H1 (cell line): Measurements from ENCODE around the gene TLE4. TPM values are rescaled to one million over a fixed set of nuclear protein-coding genes. Genes with fewer than 3 reads are reported as not detected.

Experiments
- CTCF ChIA-PET: fragments of 300-600 bp; sonication (Branson Sonifier 250); formaldehyde crosslinking; loops from one replicate; lab custom pipeline; 2021; ENCODE audit not compliant: partially characterized antibody; lab: Charles Lee
- POLR2A ChIA-PET: fragments of 300-600 bp; sonication (Branson Sonifier 250); formaldehyde crosslinking; loops from one replicate; lab custom pipeline; 2021; ENCODE audit warnings: inconsistent platforms; ENCODE audit not compliant: partially characterized antibody; lab: Charles Lee
- DNase-seq, 2 experiments: peaks; one replicate each; pipeline versions ENCODE4 v3.0.0 to v3.0.0-alpha.2; 2010 to 2022; ENCODE audit warnings: low spot score in 2 of 2, low read depth in 1 of 2, mixed read lengths in 1 of 2
- FAIRE-seq: peaks from 2 replicates; lab custom pipeline; 2011; peaks lifted over from hg19 to GRCh38; lab: Jason Lieb, UNC
- H2AFZ ChIP-seq: 2 replicates; pipeline ENCODE4 v1.8.1; 2012; ENCODE audit warnings: low read length, inconsistent platforms
- H2AK5ac ChIP-seq: 2 replicates; pipeline ENCODE4 v1.6.1; 2013; ENCODE audit warnings: low read depth, low read length
- H2BK120ac ChIP-seq: replicated peaks from 2 replicates; pipeline ENCODE3; 2013; ENCODE audit warnings: low read depth, low read length, inconsistent platforms
- H2BK12ac ChIP-seq: 2 replicates; pipeline ENCODE4 v1.6.1; 2013; ENCODE audit warnings: low read depth, low read length
- H2BK15ac ChIP-seq: 2 replicates; pipeline ENCODE4 v1.6.1; 2013; ENCODE audit warnings: low read length
- H2BK20ac ChIP-seq: 2 replicates; pipeline ENCODE4 v1.6.1; 2013; ENCODE audit warnings: low read length
- H2BK5ac ChIP-seq: 2 replicates; pipeline ENCODE4 v1.6.1; 2013; ENCODE audit warnings: low read depth, low read length
- H3K14ac ChIP-seq: 2 replicates; pipeline ENCODE4 v1.6.1; 2013; ENCODE audit warnings: inconsistent platforms; ENCODE audit not compliant: insufficient read length
- H3K18ac ChIP-seq: 2 replicates; pipeline ENCODE4 v1.6.1; 2013; ENCODE audit warnings: low read length; ENCODE audit errors: extremely low read depth
- H3K23ac ChIP-seq: 2 replicates; pipeline ENCODE4 v1.6.1; 2013; ENCODE audit warnings: inconsistent platforms; ENCODE audit not compliant: insufficient read length
- H3K23me2 ChIP-seq: 2 replicates; pipeline ENCODE4 v1.6.1; 2013; ENCODE audit warnings: low read depth, low read length
- H3K27ac ChIP-seq: 2 replicates; pipeline ENCODE4 v1.6.1; 2011; ENCODE audit warnings: low read depth, low read length, inconsistent platforms
- H3K27me3 ChIP-seq, 4 experiments: replicated peaks in 1 of 4; 1 replicate in 1 of 4; 2 replicates in 3 of 4; pipeline versions ENCODE4 v1.6.1 to v1.8.1; 2011 to 2013; ENCODE audit warnings: low read length in 3 of 4, mild to moderate bottlenecking in 3 of 4, inconsistent platforms in 2 of 4, mixed read lengths in 2 of 4, moderate library complexity in 1 of 4; ENCODE audit not compliant: control insufficient read depth in 3 of 4, insufficient read depth in 3 of 4; ENCODE audit errors: extremely low read depth in 1 of 4
- H3K36me3 ChIP-seq, 4 experiments: 2 replicates each; pipeline versions ENCODE4 v1.6.1 to v1.8.1; 2011 to 2013; ENCODE audit warnings: mild to moderate bottlenecking in 4 of 4, low read length in 3 of 4, moderate library complexity in 2 of 4, control low read depth in 1 of 4, inconsistent platforms in 1 of 4; ENCODE audit not compliant: insufficient read depth in 4 of 4, control insufficient read depth in 2 of 4
- H3K4ac ChIP-seq: replicated peaks from 2 replicates; pipeline ENCODE3; 2013; ENCODE audit warnings: low read length, low read depth, mixed read lengths, inconsistent platforms; ENCODE audit not compliant: insufficient read length
- H3K4me1 ChIP-seq, 4 experiments: replicated peaks in 1 of 4; 1 replicate in 1 of 4; 2 replicates in 3 of 4; pipeline versions ENCODE4 v1.6.1 to v1.8.1; 2011 to 2013; ENCODE audit warnings: low read length in 3 of 4, inconsistent platforms in 2 of 4, mixed read lengths in 1 of 4; ENCODE audit not compliant: insufficient read depth in 4 of 4, control insufficient read depth in 3 of 4
- H3K4me2 ChIP-seq, 2 experiments: 2 replicates each; pipeline versions ENCODE4 v1.6.1 to v1.8.1; 2011 to 2013; ENCODE audit warnings: low read depth in 2 of 2, low read length in 2 of 2, control low read depth in 1 of 2, inconsistent platforms in 1 of 2, mild to moderate bottlenecking in 1 of 2; ENCODE audit not compliant: insufficient read depth in 1 of 2
- H3K4me3 ChIP-seq, 4 experiments: fragments of 200-600, 300-600 bp in 1 of 4; sonication (generic), shearing (Covaris generic), sonication (Bioruptor Twin) in 1 of 4; 2 replicates each; pipeline versions ENCODE4 v1.5.1 to v1.8.1; 2011 to 2016; ENCODE audit warnings: low read length in 4 of 4, low read depth in 3 of 4, control low read depth in 2 of 4, inconsistent platforms in 2 of 4, mild to moderate bottlenecking in 2 of 4, mixed read lengths in 1 of 4, moderate library complexity in 1 of 4; ENCODE audit not compliant: insufficient read depth in 2 of 4; ENCODE audit errors: extremely low read depth in 1 of 4
- H3K56ac ChIP-seq: replicated peaks from 2 replicates; pipeline ENCODE3; 2013; ENCODE audit warnings: low read depth, mild to moderate bottlenecking, mixed read lengths, low read length, inconsistent platforms; ENCODE audit not compliant: insufficient read length
- H3K79me1 ChIP-seq: 2 replicates; pipeline ENCODE4 v1.6.1; 2013; ENCODE audit warnings: low read depth, low read length, control low read depth
- H3K79me2 ChIP-seq, 2 experiments: 2 replicates each; pipeline versions ENCODE4 v1.6.1 to v1.8.1; 2012 to 2013; ENCODE audit warnings: low read length in 2 of 2, mild to moderate bottlenecking in 2 of 2, inconsistent platforms in 1 of 2; ENCODE audit not compliant: insufficient read depth in 2 of 2, control insufficient read depth in 1 of 2
- H3K9ac ChIP-seq, 4 experiments: replicated peaks in 1 of 4; 1 replicate in 1 of 4; 2 replicates in 3 of 4; pipeline versions ENCODE4 v1.6.1 to v1.8.1; 2011 to 2013; ENCODE audit warnings: low read depth in 3 of 4, low read length in 3 of 4, control low read depth in 2 of 4, mild to moderate bottlenecking in 2 of 4, moderate library complexity in 2 of 4, inconsistent platforms in 1 of 4; ENCODE audit errors: extremely low read depth in 1 of 4
- H3K9me3 ChIP-seq, 2 experiments: 2 replicates each; pipeline versions ENCODE4 v1.6.1 to v1.8.1; 2012 to 2013; ENCODE audit warnings: mild to moderate bottlenecking in 2 of 2, moderate library complexity in 2 of 2, control low read depth in 1 of 2, inconsistent platforms in 1 of 2, low read depth in 1 of 2, low read length in 1 of 2, mixed read lengths in 1 of 2; ENCODE audit not compliant: insufficient read depth in 2 of 2
- H4K20me1 ChIP-seq, 2 experiments: replicated peaks in 1 of 2; 2 replicates each; pipeline versions ENCODE3 to v1.8.1; 2011 to 2013; ENCODE audit warnings: inconsistent platforms in 2 of 2, low read length in 2 of 2, mild to moderate bottlenecking in 1 of 2; ENCODE audit not compliant: insufficient read depth in 2 of 2, control insufficient read depth in 1 of 2
- H4K5ac ChIP-seq: 2 replicates; pipeline ENCODE4 v1.6.1; 2013; ENCODE audit warnings: low read length, low read depth, mixed read lengths, inconsistent platforms; ENCODE audit not compliant: insufficient read length
- H4K8ac ChIP-seq: 2 replicates; pipeline ENCODE4 v1.8.0; 2013; ENCODE audit warnings: mild to moderate bottlenecking, moderate library complexity, low read length, inconsistent platforms; ENCODE audit not compliant: insufficient read depth; ENCODE audit errors: extremely low read depth
- H4K91ac ChIP-seq: replicated peaks from 2 replicates; pipeline ENCODE3; 2013; ENCODE audit warnings: low read length, mixed read lengths, inconsistent platforms; ENCODE audit not compliant: insufficient read length
- CBX8 ChIP-seq: fragments of 300-800, 300-1000 bp; sonication (generic); IDR thresholded peaks from 2 replicates; pipeline ENCODE4 v1.7.1; 2016; ENCODE audit warnings: low read depth, low read length, borderline replicate concordance
- CREB1 ChIP-seq: IDR thresholded peaks from 2 replicates; pipeline ENCODE4 v1.6.1; 2012; ENCODE audit warnings: inconsistent platforms
- EGR1 ChIP-seq: IDR thresholded peaks from 2 replicates; pipeline ENCODE4 v1.6.1; 2011; ENCODE audit warnings: low read depth, low read length, borderline replicate concordance
- FOSL1 ChIP-seq: IDR thresholded peaks from 2 replicates; pipeline ENCODE4 v1.6.1; 2011; ENCODE audit warnings: mild to moderate bottlenecking, low read depth, low read length, moderate library complexity; ENCODE audit not compliant: insufficient read depth
- GTF2F1 ChIP-seq: IDR thresholded peaks from 2 replicates; pipeline ENCODE4 v1.6.1; 2012; ENCODE audit warnings: low read depth, low read length, improper control_type of control experiment, borderline replicate concordance
- POU5F1 ChIP-seq: IDR thresholded peaks from 2 replicates; pipeline ENCODE4 v1.6.1; 2011; ENCODE audit warnings: low read depth, mild to moderate bottlenecking, low read length, moderate library complexity
- SP4 ChIP-seq: IDR thresholded peaks from 2 replicates; pipeline ENCODE4 v1.6.1; 2012; ENCODE audit warnings: low read length, inconsistent platforms
- TAF7 ChIP-seq: optimal IDR thresholded peaks from 2 replicates; pipeline ENCODE3; 2011; ENCODE audit warnings: low read depth, mild to moderate bottlenecking, inconsistent platforms, low read length, moderate library complexity, borderline replicate concordance
- TEAD4 ChIP-seq: IDR thresholded peaks from 2 replicates; pipeline ENCODE4 v1.6.1; 2012; ENCODE audit warnings: low read depth, low read length, inconsistent platforms, mixed read lengths
- WGBS, 2 experiments: shearing (Covaris generic) in 1 of 2; methylation state at CpG; one replicate each; pipeline versions ENCODE4 v1.1.6 to v1.1.7; 2013 to 2015; ENCODE audit warnings: low lambda C conversion rate in 2 of 2, mixed read lengths in 2 of 2, inconsistent platforms in 1 of 2, low coverage in 1 of 2, missing lambda C conversion rate in 1 of 2; ENCODE audit not compliant: insufficient replicate concordance in 2 of 2, insufficient coverage in 1 of 2, insufficient read length in 1 of 2; ENCODE audit errors: extremely low coverage in 1 of 2, missing lambda C conversion rate in 1 of 2; 5-methylcytosine and 5-hydroxymethylcytosine counted together
- polyA plus RNA-seq, 7 experiments: library from polyadenylated mRNA; depleted of rRNA in 3 of 7; stranded (reverse) in 5 of 7; unstranded in 2 of 7; fragments of >200 nt in 5 of 7; fragments of 200-250 nt in 2 of 7; gene quantifications; 1 replicate in 5 of 7; 2 replicates in 1 of 7; 4 replicates in 1 of 7; pipeline versions ENCODE4 v1.2.1 to v1.2.3, GENCODE V29; 2011 to 2013; ENCODE audit warnings: missing spikeins in 2 of 7, mixed read lengths in 2 of 7
- total RNA-seq: library from RNA; stranded (reverse); fragmentation: NEBNext Ultra II Directional; extraction: Animal tissue kit (Norgen Biotek cat#: 25700); gene quantifications from 2 replicates; pipeline ENCODE4 v1.2.1, GENCODE V29; 2021

Gene TLE4
- total and polyA plus RNA-seq, 2 of the 8 experiments (the other 6 are each of a cell fraction or from before 2014, with no cell fraction given) = 32.4 to 36.9 TPM

GRCh38 chr9:79575547-79575946 is 3.8 kb downstream of the TLE4 start:
- ChIA-PET CTCF (interaction anchor here (1.3 kb wide), 1 partner anchor 10 kb away, joined by 3 read pairs; no protein-coding TSS in a partner anchor), POLR2A (no interaction called here)
- H3K36me3 ChIP-seq = peaks cover 0 to 29% (median 0%) of the 10 kb centered on the region in 4 experiments; a peak in 2 of 8 replicates
- no peak overlapping the region for H2BK20ac ChIP-seq
- TF ChIP-seq CBX8 (no peak), TEAD4 (no peak), CREB1 (no peak), FOSL1 (no peak), POU5F1 (no peak), TAF7 (no peak), EGR1 (no peak), GTF2F1 (no peak), SP4 (no peak)
- no peak overlapping the region for H2AK5ac ChIP-seq
- no peak overlapping the region for H3K4ac ChIP-seq
- H3K27ac ChIP-seq = no peak overlapping the region
- no peak overlapping the region for H3K23ac ChIP-seq
- H4K5ac ChIP-seq = no peak overlapping the region
- H4K8ac ChIP-seq = no peak overlapping the region
- H3K23me2 ChIP-seq = peaks cover 4% of the 10 kb centered on the region; the same call in 1 of the 2 replicates
- H3K9ac ChIP-seq = no peak overlapping the region
- peak overlapping the region in 2 of 4 experiments; percentile 2 to 34; a peak in 2 of 8 replicates for H3K4me3 ChIP-seq
- H4K20me1 ChIP-seq = no peaks in the 10 kb centered on the region
- no peak overlapping the region for H3K14ac ChIP-seq
- FAIRE-seq = no peak
- H3K27me3 ChIP-seq = no peaks in the 10 kb centered on the region
- H2BK120ac ChIP-seq = no peak overlapping the region
- H2BK15ac ChIP-seq = no peak overlapping the region
- no peak overlapping the region; a peak in 2 of 4 replicates for H3K4me2 ChIP-seq
- no peak for DNase-seq
- H3K79me1 ChIP-seq = no peaks in the 10 kb centered on the region
- H2BK12ac ChIP-seq = no peak overlapping the region
- no peak overlapping the region for H2AFZ ChIP-seq
- H3K9me3 ChIP-seq = no peaks in the 10 kb centered on the region
- H3K4me1 ChIP-seq = peaks cover 0 to 8% (median 1%) of the 10 kb centered on the region in 4 experiments; a peak in 1 of 7 replicates
- H2BK5ac ChIP-seq = no peak overlapping the region
- peaks cover 0 to 62% of the 10 kb centered on the region in 2 experiments; a peak in 2 of 4 replicates for H3K79me2 ChIP-seq
- H3K18ac ChIP-seq = no peak overlapping the region
- H4K91ac ChIP-seq = no peak overlapping the region
- WGBS, 2 experiments = 51% methylated on average over 3 of the region's 3 CpGs; no CpG with 5 or more reads in 1 of the 2 experiments
- H3K56ac ChIP-seq = no peak overlapping the region
